ENCODE data around the gene EIF1.

Gene EIF1

GRCh38 chr17:41656249-41657023 lies 32.2 kb upstream of the EIF1 start:
- H3K4me1 ChIP-seq (ENCODE audit: control insufficient read depth, insufficient read depth, low read length) = peaks cover 9% of the 10 kb centered on the region
- H3K9me3 ChIP-seq (ENCODE audit: control insufficient read depth, low read length) = no peaks in the 10 kb centered on the region
- no peak overlapping the region for H3K27ac ChIP-seq (ENCODE audit: insufficient read depth, low read depth, low read length, poor library complexity, severe bottlenecking)
- no peaks in the 10 kb centered on the region for H3K27me3 ChIP-seq (ENCODE audit: control insufficient read depth, insufficient read depth, low read length, poor library complexity, severe bottlenecking)
- 92% methylated on average over 16 of the region's 16 CpGs for WGBS, 2 experiments
- H3K36me3 ChIP-seq (ENCODE audit: control insufficient read depth, insufficient read depth, low read length) = no peaks in the 10 kb centered on the region
- H3K4me3 ChIP-seq (ENCODE audit: insufficient read depth, low read depth, low read length) = no peak overlapping the region

DNA sequence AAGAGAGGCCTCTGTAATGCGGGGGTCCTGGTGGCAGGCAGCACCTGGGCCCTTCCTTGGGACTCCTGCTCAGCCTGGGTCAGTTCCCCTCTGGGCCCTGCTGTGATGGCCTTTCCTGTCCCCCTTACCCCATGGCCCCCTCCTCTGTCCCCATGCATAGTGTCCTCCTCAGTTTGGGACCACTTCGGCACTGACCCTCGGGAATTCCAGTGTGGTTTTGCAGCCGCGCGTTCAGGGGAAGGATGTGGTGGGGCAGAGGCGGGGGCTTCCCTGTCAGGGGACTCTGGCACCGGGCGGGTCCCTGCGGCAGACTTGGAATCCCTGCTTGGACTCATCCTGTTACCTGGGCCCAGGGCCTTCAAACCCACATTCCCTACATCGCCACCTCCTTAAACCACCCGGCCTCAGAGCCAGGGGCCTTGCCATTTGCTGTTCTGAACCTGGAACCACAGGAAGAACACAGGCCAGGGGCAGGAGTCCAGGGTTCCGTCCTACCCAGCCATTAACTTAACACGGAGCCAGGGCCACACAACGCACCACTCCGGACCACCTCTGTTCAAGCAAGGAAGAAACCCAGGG lies 31.4 kb upstream of the EIF1 start:
- Histone ChIP-seq H3K4me3 (ENCODE audit: insufficient read depth, low read depth, low read length) (no peak overlapping the region), H3K27ac (ENCODE audit: insufficient read depth, low read depth, low read length, poor library complexity, severe bottlenecking) (no peak overlapping the region), H3K27me3 (ENCODE audit: control insufficient read depth, insufficient read depth, low read length, poor library complexity, severe bottlenecking) (no peaks in the 10 kb centered on the region), H3K4me1 (ENCODE audit: control insufficient read depth, insufficient read depth, low read length) (peaks cover 9% of the 10 kb centered on the region), H3K36me3 (ENCODE audit: control insufficient read depth, insufficient read depth, low read length) (no peaks in the 10 kb centered on the region), H3K9me3 (ENCODE audit: control insufficient read depth, low read length) (no peaks in the 10 kb centered on the region)
- 93 to 96% methylated on average over 16 of the region's 16 CpGs for WGBS, 2 experiments

DNA sequence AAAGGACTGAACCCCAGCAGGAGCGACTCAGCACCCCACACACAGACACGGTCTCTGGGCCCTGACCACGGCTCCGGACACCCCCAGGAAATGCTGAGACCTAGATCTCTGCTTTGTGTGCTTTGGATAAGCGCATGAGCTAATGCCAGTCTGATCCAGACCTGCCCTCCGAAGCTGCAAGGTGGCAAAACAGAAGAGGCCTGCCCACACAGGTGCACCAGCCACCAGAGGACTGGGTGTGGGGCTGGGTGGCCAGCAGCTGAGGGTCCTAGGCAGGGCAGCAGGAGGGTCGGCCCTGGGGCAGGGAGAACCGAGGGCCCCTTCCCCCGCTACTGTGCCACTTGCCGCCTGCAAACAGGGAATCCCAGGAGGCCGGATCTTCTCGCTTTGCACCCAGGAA lies 30.7 kb upstream of the EIF1 start:
- WGBS, 2 experiments = 94 to 95% methylated on average over 12 of the region's 12 CpGs
- no peaks in the 10 kb centered on the region for H3K27me3 ChIP-seq (ENCODE audit: control insufficient read depth, insufficient read depth, low read length, poor library complexity, severe bottlenecking)

GRCh38 chr17:41658846-41659245 lies 29.8 kb upstream of the EIF1 start:
- WGBS, 2 experiments = 72% methylated on average over 5 of the region's 5 CpGs

More for the DNA sequence above, 30.7 kb upstream of the EIF1 start:
- Histone ChIP-seq H3K27ac (ENCODE audit: insufficient read depth, low read depth, low read length, poor library complexity, severe bottlenecking) (no peak overlapping the region), H3K36me3 (ENCODE audit: control insufficient read depth, insufficient read depth, low read length) (no peaks in the 10 kb centered on the region), H3K9me3 (ENCODE audit: control insufficient read depth, low read length) (no peaks in the 10 kb centered on the region), H3K4me3 (ENCODE audit: insufficient read depth, low read depth, low read length) (no peak overlapping the region), H3K4me1 (ENCODE audit: control insufficient read depth, insufficient read depth, low read length) (peaks cover 9% of the 10 kb centered on the region)

GRCh38 chr17:41659427-41660212 lies 29.1 kb upstream of the EIF1 start:
- Histone ChIP-seq H3K36me3 (ENCODE audit: control insufficient read depth, insufficient read depth, low read length) (no peaks in the 10 kb centered on the region), H3K27ac (ENCODE audit: insufficient read depth, low read depth, low read length, poor library complexity, severe bottlenecking) (no peak overlapping the region), H3K4me3 (ENCODE audit: insufficient read depth, low read depth, low read length) (no peak overlapping the region), H3K27me3 (ENCODE audit: control insufficient read depth, insufficient read depth, low read length, poor library complexity, severe bottlenecking) (peaks cover 6% of the 10 kb centered on the region), H3K9me3 (ENCODE audit: control insufficient read depth, low read length) (no peaks in the 10 kb centered on the region), H3K4me1 (ENCODE audit: control insufficient read depth, insufficient read depth, low read length) (peaks cover 9% of the 10 kb centered on the region)
- 88 to 90% methylated on average over 11 of the region's 11 CpGs for WGBS, 2 experiments

More at GRCh38 chr17:41658846-41659245, 29.8 kb upstream of the EIF1 start:
- Histone ChIP-seq H3K36me3 (ENCODE audit: control insufficient read depth, insufficient read depth, low read length) (no peaks in the 10 kb centered on the region), H3K4me1 (ENCODE audit: control insufficient read depth, insufficient read depth, low read length) (peaks cover 9% of the 10 kb centered on the region), H3K27me3 (ENCODE audit: control insufficient read depth, insufficient read depth, low read length, poor library complexity, severe bottlenecking) (peaks cover 6% of the 10 kb centered on the region), H3K9me3 (ENCODE audit: control insufficient read depth, low read length) (no peaks in the 10 kb centered on the region), H3K27ac (ENCODE audit: insufficient read depth, low read depth, low read length, poor library complexity, severe bottlenecking) (no peak overlapping the region), H3K4me3 (ENCODE audit: insufficient read depth, low read depth, low read length) (no peak overlapping the region)

GRCh38 chr17:41660221-41660711 lies 28.4 kb upstream of the EIF1 start:
- no peaks in the 10 kb centered on the region for H3K36me3 ChIP-seq (ENCODE audit: control insufficient read depth, insufficient read depth, low read length)
- H3K27me3 ChIP-seq (ENCODE audit: control insufficient read depth, insufficient read depth, low read length, poor library complexity, severe bottlenecking) = peaks cover 6% of the 10 kb centered on the region
- 88 to 89% methylated on average over 8 of the region's 8 CpGs for WGBS, 2 experiments
- no peak overlapping the region for H3K27ac ChIP-seq (ENCODE audit: insufficient read depth, low read depth, low read length, poor library complexity, severe bottlenecking)
- H3K9me3 ChIP-seq (ENCODE audit: control insufficient read depth, low read length) = no peaks in the 10 kb centered on the region
- H3K4me3 ChIP-seq (ENCODE audit: insufficient read depth, low read depth, low read length) = no peak overlapping the region
- H3K4me1 ChIP-seq (ENCODE audit: control insufficient read depth, insufficient read depth, low read length) = peaks cover 6% of the 10 kb centered on the region

DNA sequence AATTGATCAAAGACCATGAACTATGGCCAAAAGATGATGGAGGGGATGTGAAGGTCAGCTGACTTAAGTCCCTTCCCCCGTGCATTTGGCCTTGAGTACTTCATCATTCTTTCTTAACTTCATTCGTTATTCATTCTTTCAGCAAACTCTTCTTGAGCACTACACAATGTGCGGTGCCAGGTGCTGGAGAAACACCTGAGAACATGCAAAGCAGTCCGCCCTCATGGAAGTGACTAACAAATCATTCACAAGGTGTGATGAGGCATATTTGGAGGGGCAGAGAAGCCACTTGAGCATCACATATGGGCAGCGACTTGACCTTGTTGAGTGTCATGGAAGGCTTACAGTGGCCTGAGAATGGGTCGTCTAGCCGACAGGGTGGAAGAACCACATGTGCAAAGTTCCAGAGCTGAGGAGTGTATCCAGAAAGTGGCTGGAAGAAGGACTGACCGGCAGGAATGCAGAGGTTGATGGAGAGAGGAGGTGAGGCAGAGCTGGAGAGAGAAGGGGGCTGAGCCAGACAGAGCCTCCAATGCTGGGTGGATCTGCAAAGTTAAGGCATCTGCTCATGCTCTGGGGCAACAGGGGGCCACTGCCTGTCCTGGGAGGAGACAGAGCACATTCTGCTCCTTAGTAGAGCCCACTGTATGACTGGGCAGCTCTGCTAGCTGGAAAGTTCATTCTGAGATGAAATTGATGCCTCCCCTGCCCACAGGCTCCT lies 25.1 kb upstream of the EIF1 start:
- no peaks in the 10 kb centered on the region for H3K36me3 ChIP-seq (ENCODE audit: control insufficient read depth, insufficient read depth, low read length)
- no peaks in the 10 kb centered on the region for H3K9me3 ChIP-seq (ENCODE audit: control insufficient read depth, low read length)
- 81 to 82% methylated on average over 8 of the region's 8 CpGs for WGBS, 2 experiments
- H3K27me3 ChIP-seq (ENCODE audit: control insufficient read depth, insufficient read depth, low read length, poor library complexity, severe bottlenecking) = peaks cover 14% of the 10 kb centered on the region
- H3K4me3 ChIP-seq (ENCODE audit: insufficient read depth, low read depth, low read length) = no peak overlapping the region
- no peak overlapping the region for H3K27ac ChIP-seq (ENCODE audit: insufficient read depth, low read depth, low read length, poor library complexity, severe bottlenecking)
- H3K4me1 ChIP-seq (ENCODE audit: control insufficient read depth, insufficient read depth, low read length) = no peaks in the 10 kb centered on the region

- Histone ChIP-seq H3K4me1 (ENCODE audit: control insufficient read depth, insufficient read depth, low read length) (no peaks in the 10 kb centered on the region), H3K27me3 (ENCODE audit: control insufficient read depth, insufficient read depth, low read length, poor library complexity, severe bottlenecking) (peaks cover 14% of the 10 kb centered on the region), H3K27ac (ENCODE audit: insufficient read depth, low read depth, low read length, poor library complexity, severe bottlenecking) (no peak overlapping the region), H3K9me3 (ENCODE audit: control insufficient read depth, low read length) (no peaks in the 10 kb centered on the region), H3K36me3 (ENCODE audit: control insufficient read depth, insufficient read depth, low read length) (no peaks in the 10 kb centered on the region), H3K4me3 (ENCODE audit: insufficient read depth, low read depth, low read length) (no peak overlapping the region)
- WGBS, 2 experiments = 84 to 91% methylated on average over 2 of the region's 2 CpGs
Observed at GRCh38 chr17:41664172-41664457, 24.6 kb upstream of the EIF1 start.

GRCh38 chr17:41664587-41665565 lies 23.8 kb upstream of the EIF1 start:
- H3K36me3 ChIP-seq (ENCODE audit: control insufficient read depth, insufficient read depth, low read length) = no peaks in the 10 kb centered on the region
- H3K9me3 ChIP-seq (ENCODE audit: control insufficient read depth, low read length) = no peaks in the 10 kb centered on the region
- no peak overlapping the region for H3K4me3 ChIP-seq (ENCODE audit: insufficient read depth, low read depth, low read length)
- WGBS, 2 experiments = 79 to 87% methylated on average over 14 to 15 of the region's 15 CpGs
- H3K27me3 ChIP-seq (ENCODE audit: control insufficient read depth, insufficient read depth, low read length, poor library complexity, severe bottlenecking) = peaks cover 14% of the 10 kb centered on the region
- H3K4me1 ChIP-seq (ENCODE audit: control insufficient read depth, insufficient read depth, low read length) = no peaks in the 10 kb centered on the region
- H3K27ac ChIP-seq (ENCODE audit: insufficient read depth, low read depth, low read length, poor library complexity, severe bottlenecking) = no peak overlapping the region
